ENCODE measurements around the gene SLC35E4. TPM values are rescaled to one million over a fixed set of nuclear protein-coding genes. Genes with fewer than 3 reads are reported as not detected.

SLC35E4 gene
- total RNA-seq, 1 donor from 2014 or later, result 4.1 TPM

DNA sequence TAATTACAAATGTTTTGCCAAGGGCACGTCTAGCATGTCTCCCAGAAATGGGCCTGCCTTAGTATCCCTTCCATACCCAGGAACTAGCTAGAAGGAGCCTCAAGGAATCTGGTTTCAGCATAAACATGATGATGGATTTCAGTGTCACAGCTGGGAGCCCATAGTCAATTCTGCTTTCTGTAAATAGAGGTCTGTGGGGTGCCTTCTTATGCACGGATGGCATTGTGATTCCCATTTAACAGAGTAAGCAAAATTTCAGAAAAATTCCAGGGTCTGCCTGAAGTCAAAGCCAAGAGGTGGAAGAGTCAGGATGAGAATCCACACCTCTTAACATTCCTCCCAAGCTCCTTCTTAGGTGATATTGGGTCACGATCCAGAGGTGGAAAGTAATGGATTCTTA, 20.0 kb downstream of the SLC35E4 start:
- DNase-seq (ENCODE audit: low spot score in 2 of 2, unreplicated experiment in 2 of 2), result no peak
- Mint-ChIP-seq H3K27ac (no peak overlapping the region), H3K27me3 (ENCODE audit: low read depth) (no peaks in the 10 kb centered on the region), H3K4me3 (no peak overlapping the region), H3K9me3 (no peaks in the 10 kb centered on the region), H3K4me1 (no peaks in the 10 kb centered on the region), H3K36me3 (peaks cover 13% of the 10 kb centered on the region)
- no peak for TF ChIP-seq CTCF (IDR thresholded peaks at IDR 0.05; ENCODE audit: unreplicated experiment)

DNA sequence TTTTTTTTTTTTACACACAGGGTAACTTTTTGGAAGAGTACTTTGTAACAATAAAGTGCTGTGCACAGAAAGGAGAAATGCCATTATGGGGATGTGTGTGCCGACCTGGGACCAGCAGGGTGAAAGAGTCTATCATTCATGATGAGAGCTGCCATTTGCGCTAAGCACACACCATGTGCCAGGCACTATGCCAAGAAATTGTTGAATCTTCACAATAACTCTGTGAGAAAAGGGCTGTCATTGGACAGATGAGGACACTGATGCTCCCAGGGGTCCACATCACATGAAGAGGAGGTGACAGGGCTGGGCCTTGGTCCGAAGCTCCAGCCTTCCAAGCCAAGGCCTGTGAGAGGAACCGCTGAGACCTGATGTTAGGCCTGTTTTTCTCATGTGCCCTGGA, 26.5 kb downstream of the SLC35E4 start:
- peaks cover 6% of the 10 kb centered on the region for H3K4me1 Mint-ChIP-seq
- no peaks in the 10 kb centered on the region for H3K9me3 Mint-ChIP-seq
- H3K27me3 Mint-ChIP-seq (ENCODE audit: low read depth), result peaks cover 3% of the 10 kb centered on the region
- H3K36me3 Mint-ChIP-seq, result peaks cover 27% of the 10 kb centered on the region
- DNase-seq (ENCODE audit: low spot score in 2 of 2, unreplicated experiment in 2 of 2), result no peak
- no peak for TF ChIP-seq CTCF (IDR thresholded peaks at IDR 0.05; ENCODE audit: unreplicated experiment)
- H3K27ac Mint-ChIP-seq, result no peak overlapping the region
- H3K4me3 Mint-ChIP-seq, result no peak overlapping the region

- no peak for DNase-seq (ENCODE audit: low spot score in 2 of 2, unreplicated experiment in 2 of 2)
- peaks cover 13% of the 10 kb centered on the region for H3K4me1 Mint-ChIP-seq
- no peak overlapping the region for H3K27ac Mint-ChIP-seq
- no peak overlapping the region for H3K4me3 Mint-ChIP-seq
- TF ChIP-seq CTCF (IDR thresholded peaks at IDR 0.05; ENCODE audit: unreplicated experiment), result no peak
- peaks cover 21% of the 10 kb centered on the region for H3K36me3 Mint-ChIP-seq
- no peaks in the 10 kb centered on the region for H3K9me3 Mint-ChIP-seq
- peaks cover 20% of the 10 kb centered on the region for H3K27me3 Mint-ChIP-seq (ENCODE audit: low read depth)
These were observed 29.2 kb downstream of the SLC35E4 start for GRCh38 chr22:30664798-30665197.

DNA sequence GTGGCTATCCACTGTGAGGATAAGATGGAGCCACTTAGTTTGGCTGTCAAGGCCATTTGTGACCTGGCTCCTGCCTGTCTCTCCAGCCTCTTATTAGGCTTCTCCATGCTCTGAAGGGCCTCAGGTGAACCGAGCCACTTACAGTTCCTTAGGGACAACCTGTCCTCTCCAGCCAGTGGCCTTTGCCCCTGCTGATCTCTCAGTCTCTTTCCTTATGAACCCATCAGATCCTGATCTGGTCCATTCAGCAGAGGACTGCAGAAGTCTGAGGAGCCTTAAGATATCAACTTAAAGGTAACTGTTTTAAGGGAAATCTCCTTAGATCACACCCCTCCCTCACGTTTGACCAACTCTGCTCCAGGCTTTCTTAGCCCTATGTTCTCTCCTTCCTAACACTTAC, 29.7 kb downstream of the SLC35E4 start:
- no peak for DNase-seq (ENCODE audit: low spot score in 2 of 2, unreplicated experiment in 2 of 2)
- peaks cover 13% of the 10 kb centered on the region for H3K4me1 Mint-ChIP-seq
- peaks cover 17% of the 10 kb centered on the region for H3K36me3 Mint-ChIP-seq
- H3K4me3 Mint-ChIP-seq, result no peak overlapping the region
- H3K27me3 Mint-ChIP-seq (ENCODE audit: low read depth), result peaks cover 24% of the 10 kb centered on the region
- TF ChIP-seq CTCF (IDR thresholded peaks at IDR 0.05; ENCODE audit: unreplicated experiment), result no peak
- H3K27ac Mint-ChIP-seq, result no peak overlapping the region
- no peaks in the 10 kb centered on the region for H3K9me3 Mint-ChIP-seq

DNA sequence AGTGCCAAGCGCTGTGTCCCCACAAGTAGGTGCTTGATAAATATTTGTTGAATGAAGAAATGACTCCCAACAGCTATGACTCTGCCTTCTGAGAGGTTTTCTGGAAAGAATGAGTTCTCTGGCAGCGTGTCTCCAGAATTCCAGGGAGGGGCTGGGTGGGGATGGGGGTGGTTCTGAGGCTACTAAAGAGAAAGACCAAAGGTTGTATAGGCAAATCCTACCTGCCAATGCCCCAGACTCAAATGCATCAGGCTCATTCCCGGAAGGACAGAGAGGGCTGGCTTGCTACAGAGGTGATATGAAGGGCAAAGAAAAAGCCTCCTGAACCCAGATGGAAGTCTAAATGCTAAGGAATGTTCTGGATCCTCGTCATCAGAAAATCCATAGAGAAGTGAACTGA, 30.2 kb downstream of the SLC35E4 start:
- Mint-ChIP-seq H3K4me1 (peaks cover 13% of the 10 kb centered on the region), H3K9me3 (no peaks in the 10 kb centered on the region), H3K36me3 (peaks cover 14% of the 10 kb centered on the region), H3K27ac (no peak overlapping the region), H3K27me3 (ENCODE audit: low read depth) (peaks cover 29% of the 10 kb centered on the region), H3K4me3 (no peak overlapping the region)
- no peak for TF ChIP-seq CTCF (IDR thresholded peaks at IDR 0.05; ENCODE audit: unreplicated experiment)
- DNase-seq (ENCODE audit: low spot score in 2 of 2, unreplicated experiment in 2 of 2), result no peak

GRCh38 chr22:30667107-30667493, 31.5 kb downstream of the SLC35E4 start:
- no peak for DNase-seq (ENCODE audit: low spot score in 2 of 2, unreplicated experiment in 2 of 2)
- Mint-ChIP-seq H3K36me3 (peaks cover 14% of the 10 kb centered on the region), H3K27ac (no peak overlapping the region), H3K4me1 (peaks cover 13% of the 10 kb centered on the region), H3K27me3 (ENCODE audit: low read depth) (peaks cover 37% of the 10 kb centered on the region), H3K9me3 (no peaks in the 10 kb centered on the region), H3K4me3 (peak overlapping the region; percentile 98)
- no peak for TF ChIP-seq CTCF (IDR thresholded peaks at IDR 0.05; ENCODE audit: unreplicated experiment)
